Measurements from ENCODE around the gene RAB5A.

RAB5A gene

GRCh38 chr3:19907523-19907922, 39.4 kb upstream of the RAB5A start:
- TF ChIP-seq CTCF (IDR thresholded peaks at IDR 0.05; ENCODE audit: control extremely low read depth, extremely low read depth, low read depth, missing control alignments): no peak
- ChIA-PET CTCF (interaction anchor here (1.6 kb wide), 1 partner anchor 10 kb away, joined by 7 read pairs; no protein-coding TSS in a partner anchor), POLR2A (no interaction called here)
- no peak for DNase-seq (ENCODE audit: extremely low spot score)

GRCh38 chr3:19911452-19911851, 35.4 kb upstream of the RAB5A start:
- TF ChIP-seq CTCF (IDR thresholded peaks at IDR 0.05; ENCODE audit: control extremely low read depth, extremely low read depth, low read depth, missing control alignments): no peak

GRCh38 chr3:19917167-19917566, 29.7 kb upstream of the RAB5A start:
- TF ChIP-seq CTCF (IDR thresholded peaks at IDR 0.05; ENCODE audit: control extremely low read depth, extremely low read depth, low read depth, missing control alignments): no peak
- ChIA-PET POLR2A (no interaction called here), CTCF (no interaction called here)
- no peak for DNase-seq (ENCODE audit: extremely low spot score)

More at GRCh38 chr3:19911452-19911851, 35.4 kb upstream of the RAB5A start:
- ChIA-PET POLR2A (no interaction called here), CTCF (interaction anchor here (1.7 kb wide), 1 partner anchor 14 kb away, joined by 3 read pairs; no protein-coding TSS in a partner anchor)
- no peak for DNase-seq (ENCODE audit: extremely low spot score)

- POLR2A ChIA-PET: no interaction called here
- CTCF ChIA-PET: no interaction called here
- no peak for DNase-seq (ENCODE audit: extremely low spot score)
- TF ChIP-seq CTCF (IDR thresholded peaks at IDR 0.05; ENCODE audit: control extremely low read depth, extremely low read depth, low read depth, missing control alignments): no peak
Measured at GRCh38 chr3:19920401-19921080, 26.4 kb upstream of the RAB5A start.

GRCh38 chr3:19931180-19931692, 15.7 kb upstream of the RAB5A start:
- TF ChIP-seq CTCF (IDR thresholded peaks at IDR 0.05; ENCODE audit: control extremely low read depth, extremely low read depth, low read depth, missing control alignments): no peak
- POLR2A ChIA-PET: no interaction called here
- DNase-seq (ENCODE audit: extremely low spot score): peak; percentile 55
- CTCF ChIA-PET: interaction anchor here (0.7 kb wide), 1 partner anchor 46 kb away, joined by 3 read pairs; no protein-coding TSS in a partner anchor

GRCh38 chr3:19931767-19932188, 15.1 kb upstream of the RAB5A start:
- DNase-seq (ENCODE audit: extremely low spot score): no peak
- CTCF ChIA-PET: interaction anchor here (0.7 kb wide), 1 partner anchor 47 kb away, joined by 3 read pairs; no protein-coding TSS in a partner anchor
- POLR2A ChIA-PET: no interaction called here
- no peak for TF ChIP-seq CTCF (IDR thresholded peaks at IDR 0.05; ENCODE audit: control extremely low read depth, extremely low read depth, low read depth, missing control alignments)

Measured in GM10248 (cell line).